SKM-1 treated with dmso at 0.1 percent for 144 hours (cell line): ENCODE measurements around the gene CNTNAP1.
A peak's percentile ranks its signal among the peaks of the same experiment; 100 is the strongest.
"Not testable (repeated sequence)": the region's sequence is repeated elsewhere in the genome, so short reads cannot be mapped to it uniquely, and the experiment has no call there.

Source experiments
- DNase-seq: peaks from one replicate; lab custom pipeline; 2025; ENCODE audit not compliant: unreplicated experiment; lab: John Stamatoyannopoulos, UW

The CNTNAP1 gene

GRCh38 chr17:42681976-42682721, at the start of gene CNTNAP1:
CNTNAP1 (plus strand) TSS chr17:42682531; CDS start chr17:42682830, 299 bp downstream.
- no peak for DNase-seq

DNA sequence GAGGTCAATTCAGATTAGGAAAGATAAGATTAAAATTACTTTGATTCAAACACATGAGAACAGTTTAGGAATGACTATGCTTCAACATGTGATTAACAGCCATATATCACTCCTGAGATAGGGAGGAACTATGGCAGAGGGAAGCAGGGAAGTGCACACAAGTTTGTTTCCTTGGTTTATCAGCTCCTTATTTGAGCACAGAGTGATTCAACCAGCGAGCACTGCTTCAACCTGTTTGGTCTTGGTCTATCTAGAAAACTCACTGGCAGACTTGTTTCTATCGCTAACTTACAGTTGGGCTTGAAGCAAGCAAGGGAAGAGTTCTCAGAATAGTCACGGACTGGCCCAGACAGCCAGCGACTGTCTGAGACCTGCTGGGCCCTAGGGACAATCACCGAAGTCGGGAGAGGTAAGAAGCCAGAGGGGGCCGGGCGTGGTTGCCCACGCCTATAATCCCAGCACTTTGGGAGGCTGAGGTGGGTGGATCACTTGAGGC, 49.3 kb upstream of the CNTNAP1 start:
- no peak for DNase-seq

DNA sequence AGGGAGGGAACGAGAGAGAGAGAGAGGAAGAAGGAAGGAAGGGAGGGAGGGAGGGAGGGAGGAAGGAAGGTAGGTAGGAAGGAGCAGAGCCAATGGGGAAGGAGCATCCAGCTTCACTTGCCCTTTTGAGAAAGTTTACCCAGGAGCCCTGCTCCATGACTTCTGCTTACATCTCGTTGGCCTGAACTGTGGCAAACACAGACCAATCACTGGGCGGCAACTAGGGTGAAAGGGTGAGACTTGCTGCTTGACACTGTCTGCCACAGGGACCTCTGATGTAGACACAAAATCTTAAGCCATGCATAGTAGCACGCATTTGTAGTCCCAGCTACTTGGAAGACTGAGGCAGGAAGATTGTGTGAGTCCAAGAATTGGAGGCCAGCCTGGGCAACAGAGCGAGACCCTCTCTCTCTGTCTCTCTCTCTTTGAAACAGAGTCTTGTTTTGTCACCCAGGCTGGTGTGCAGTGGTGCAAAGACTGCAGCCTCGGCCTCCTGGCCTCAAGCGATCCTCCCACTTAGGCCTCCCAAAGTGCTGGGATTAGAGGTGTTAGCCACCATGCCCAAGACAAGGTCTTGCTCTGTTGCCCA, 42.7 kb upstream of the CNTNAP1 start:
- peak; percentile 14 for DNase-seq

DNA sequence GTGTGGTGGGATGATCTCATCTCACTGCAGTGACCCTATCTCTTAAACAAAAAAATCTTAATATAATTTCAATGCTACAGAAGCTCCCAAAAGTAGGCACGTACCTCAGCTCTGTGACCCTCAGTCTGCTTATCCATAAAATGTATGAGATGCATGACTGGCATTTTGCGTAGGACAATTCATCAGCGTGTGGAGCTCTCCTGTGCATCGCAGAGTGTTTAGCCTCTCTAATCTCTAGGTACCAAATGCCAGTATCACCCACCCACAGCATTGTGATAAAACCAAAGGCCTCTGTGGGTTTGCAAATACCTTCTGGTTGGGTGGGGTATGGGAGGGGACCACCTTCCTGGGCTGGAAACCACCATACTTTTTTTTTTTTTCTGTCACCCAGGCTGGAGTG, 42.2 kb upstream of the CNTNAP1 start:
- DNase-seq, result no peak

DNA sequence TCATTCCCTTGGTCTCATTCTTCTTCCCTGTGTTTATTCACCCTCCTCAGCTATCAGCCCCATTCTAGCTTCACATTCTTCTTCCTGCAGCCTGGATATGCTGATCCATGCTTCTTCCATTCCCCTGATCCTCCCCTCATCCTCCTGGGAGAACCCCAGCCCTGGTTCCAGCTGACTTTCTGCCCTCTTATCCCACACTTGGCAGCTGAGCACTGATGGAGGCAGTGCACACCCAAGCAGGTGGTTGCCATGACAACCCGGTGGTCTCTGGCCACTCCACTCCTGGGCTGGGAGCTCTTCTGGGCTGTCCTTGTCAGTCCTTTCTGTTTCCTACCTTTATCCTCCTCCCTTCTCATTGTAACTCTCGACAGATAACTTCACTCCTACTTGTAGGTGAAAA, 40.0 kb upstream of the CNTNAP1 start:
- no peak for DNase-seq

- DNase-seq, result no peak
These were observed 34.6 kb upstream of the CNTNAP1 start for GRCh38 chr17:42647778-42648177.

DNA sequence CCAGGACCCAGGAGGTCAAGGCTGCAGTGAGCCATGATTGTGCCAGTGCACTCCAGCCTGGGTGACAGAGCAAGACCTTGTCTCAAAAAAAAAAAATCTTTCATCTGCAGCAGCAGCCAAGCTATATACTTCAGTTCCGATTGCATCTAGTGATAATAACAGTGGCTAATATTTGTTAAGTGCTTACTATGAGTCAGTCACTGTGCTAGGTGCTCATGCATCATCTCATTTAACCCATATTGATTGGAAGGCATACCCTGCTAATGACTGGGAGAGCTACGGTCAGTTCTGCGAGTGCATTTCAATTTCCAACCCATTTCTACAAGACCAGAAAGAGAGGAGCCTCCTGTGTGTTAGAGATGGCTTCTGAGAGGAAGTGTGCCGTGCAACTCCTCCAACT, 30.9 kb upstream of the CNTNAP1 start:
- no peak for DNase-seq

- no peak for DNase-seq
These were observed 28.9 kb upstream of the CNTNAP1 start for GRCh38 chr17:42653179-42654124.

DNA sequence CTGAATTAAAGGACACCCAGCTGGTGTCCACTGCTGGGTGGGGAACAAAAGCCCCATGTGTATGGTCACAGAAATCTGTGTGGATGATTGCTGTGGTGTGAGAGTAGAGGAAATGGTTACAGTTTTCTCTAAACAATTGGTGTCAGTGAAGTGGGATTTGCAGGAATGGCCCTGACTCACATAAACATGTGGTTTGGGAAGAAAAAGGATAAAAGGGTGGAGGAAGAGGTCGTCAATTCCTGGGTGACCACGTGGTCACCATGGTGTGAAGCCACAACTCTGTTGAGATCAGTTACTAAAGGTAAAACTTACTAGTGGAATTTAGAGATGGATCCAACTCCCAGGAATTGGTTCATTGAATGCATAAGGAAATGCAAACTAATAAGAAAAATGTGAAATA, 26.8 kb upstream of the CNTNAP1 start:
- DNase-seq, result no peak

DNA sequence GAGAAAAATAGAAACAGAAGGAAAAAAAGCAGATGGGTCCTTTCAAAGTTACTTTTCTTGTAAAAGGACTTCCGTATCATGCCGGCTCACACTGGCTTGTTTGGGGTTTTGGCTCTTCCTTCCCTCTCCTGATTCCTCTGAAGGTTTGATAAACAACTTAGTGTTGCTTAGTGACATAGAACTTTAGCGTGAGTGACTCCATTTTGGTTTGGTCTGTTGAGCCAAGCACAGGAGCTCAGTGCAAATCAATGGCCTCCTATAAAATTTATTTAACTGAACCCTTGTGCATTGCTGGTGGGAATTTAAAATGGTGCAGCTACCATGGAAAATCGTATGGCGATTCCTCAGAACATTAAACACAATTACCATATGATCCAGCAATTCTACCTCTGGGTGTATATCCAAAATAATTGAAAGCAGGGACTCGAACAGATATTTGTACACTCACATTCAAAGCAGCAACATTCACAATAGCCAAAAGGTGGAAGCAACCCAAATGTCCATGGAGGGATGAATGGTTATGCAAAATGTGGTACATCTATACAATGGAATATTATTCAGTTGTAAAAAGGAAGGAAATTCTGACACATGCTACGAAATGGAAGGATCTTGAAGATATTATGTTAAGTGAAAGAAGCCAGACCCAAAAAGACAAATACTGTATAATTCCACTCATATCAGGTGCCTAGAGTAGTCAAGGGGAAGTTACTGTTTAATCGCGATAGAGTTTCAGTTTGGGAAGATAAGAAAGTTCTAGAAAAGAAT, 24.3 kb upstream of the CNTNAP1 start:
- no peak for DNase-seq

DNA sequence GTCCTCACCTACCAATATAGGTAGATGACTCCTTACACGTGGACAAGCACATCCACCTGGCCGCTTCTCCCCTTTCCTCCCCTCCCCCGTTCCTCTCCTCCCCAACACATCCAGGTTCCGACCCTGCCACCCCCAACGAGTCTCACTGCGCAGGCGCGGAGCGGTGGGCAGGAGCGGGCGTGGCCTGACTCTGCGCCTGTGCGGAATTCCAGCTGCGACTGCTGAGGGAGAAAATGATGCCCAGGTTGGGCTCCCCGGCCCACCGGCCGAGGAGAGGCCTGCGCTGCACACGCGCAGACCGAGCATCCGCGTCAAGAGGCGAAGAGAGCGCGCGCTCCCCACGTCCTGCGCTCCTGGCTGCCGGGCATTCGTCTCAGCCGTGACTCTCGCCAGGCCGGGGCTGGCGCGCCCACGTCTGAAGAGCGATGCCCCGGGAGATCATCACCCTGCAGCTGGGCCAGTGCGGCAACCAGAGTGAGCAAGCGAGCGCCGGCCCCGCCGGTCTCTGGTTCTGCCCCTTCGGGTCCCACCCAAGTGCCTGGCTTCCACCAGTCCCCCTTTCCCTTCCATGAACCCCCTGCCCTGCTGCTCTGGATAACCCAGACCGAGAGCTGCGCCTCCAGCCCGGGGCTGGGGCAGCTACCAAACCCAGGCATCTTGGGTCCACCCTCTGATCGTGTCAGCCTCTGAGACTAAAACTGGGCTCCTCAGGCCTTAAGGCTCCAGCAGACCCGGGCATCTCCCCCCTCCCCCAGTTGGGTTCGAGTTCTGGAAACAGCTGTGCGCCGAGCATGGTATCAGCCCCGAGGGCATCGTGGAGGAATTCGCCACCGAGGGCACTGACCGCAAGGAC, 23.0 kb upstream of the CNTNAP1 start, which contains the start of gene TUBG2:
Gene TUBG2 (plus strand): TSS at position 206 of the 853 bp plus-strand sequence. CDS start 220 bp downstream, at position 426.
- peak; percentile 79 for DNase-seq

DNA sequence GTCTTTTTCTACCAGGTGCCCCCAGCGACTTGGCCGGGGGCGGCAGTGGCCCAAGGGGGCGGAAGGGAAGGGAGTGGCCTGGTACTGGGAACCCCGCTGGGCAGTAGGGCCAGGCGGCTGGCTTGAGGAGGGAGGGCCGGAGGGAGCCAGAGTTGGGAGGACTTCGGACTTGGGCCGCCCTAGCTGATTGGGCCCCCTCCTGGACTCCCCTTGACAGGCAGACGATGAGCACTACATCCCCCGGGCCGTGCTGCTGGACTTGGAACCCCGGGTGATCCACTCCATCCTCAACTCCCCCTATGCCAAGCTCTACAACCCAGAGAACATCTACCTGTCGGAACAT, 22.4 kb upstream of the CNTNAP1 start:
- not testable (repeated sequence) for DNase-seq

GRCh38 chr17:42660692-42661345, 21.5 kb upstream of the CNTNAP1 start:
- no peak for DNase-seq

GRCh38 chr17:42665581-42666001, 16.7 kb upstream of the CNTNAP1 start:
- DNase-seq, result no peak

- DNase-seq, result not testable (repeated sequence)
These were observed 16.2 kb upstream of the CNTNAP1 start for GRCh38 chr17:42666126-42666525.

DNA sequence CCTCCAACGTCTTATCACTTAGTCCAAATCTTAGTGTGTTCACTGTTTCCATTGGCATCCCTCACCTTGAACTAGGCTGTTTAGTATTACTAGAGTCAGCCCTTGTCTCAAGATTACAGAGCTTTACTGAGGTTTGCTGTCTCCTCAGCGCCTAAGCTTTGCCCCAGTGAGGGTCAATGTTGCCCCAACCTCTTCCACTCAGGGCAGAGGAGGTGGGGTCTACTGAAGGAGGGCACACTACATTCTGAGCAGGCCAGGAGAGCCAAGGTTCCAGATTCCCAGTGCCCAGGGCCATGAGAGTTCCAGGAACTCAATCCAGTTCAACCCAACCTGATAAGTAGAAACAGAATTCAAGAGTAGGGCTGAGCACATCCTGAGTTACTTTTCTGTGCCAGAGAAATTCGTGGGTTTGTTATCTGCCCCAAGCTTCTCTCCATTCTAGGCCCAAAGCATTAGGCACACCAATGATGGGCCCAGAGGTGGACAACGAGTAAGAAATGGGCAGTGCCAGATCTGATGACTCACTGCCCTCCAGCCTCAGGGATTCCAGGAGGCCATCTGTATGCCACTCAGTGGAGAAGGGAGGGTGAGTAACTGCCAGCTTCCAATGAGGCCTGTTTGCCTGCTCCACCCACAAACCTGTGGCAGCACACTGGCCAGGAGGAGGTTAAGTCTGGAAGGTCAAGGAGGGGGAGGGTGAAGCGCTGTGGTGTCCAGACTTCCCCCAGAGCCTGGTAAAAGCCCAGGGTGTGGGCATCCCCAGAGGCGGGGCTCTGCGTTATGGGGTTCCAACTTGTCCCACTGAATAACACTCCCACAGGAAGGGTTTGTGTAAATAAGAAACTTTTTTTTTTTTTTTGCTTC, 15.0 kb upstream of the CNTNAP1 start:
- DNase-seq, result no peak

- DNase-seq, result no peak
These were observed 12.7 kb upstream of the CNTNAP1 start for GRCh38 chr17:42669705-42669976.

- no peak for DNase-seq
These were observed 12.1 kb upstream of the CNTNAP1 start for GRCh38 chr17:42669977-42670788.
